Right lung (tissue), 5 donors: ENCODE data around the gene ACY1. TPM values are rescaled to one million over a fixed set of nuclear protein-coding genes. Genes with fewer than 3 reads are reported as not detected.
"Not testable (repeated sequence)": the region's sequence is repeated elsewhere in the genome, so short reads cannot be mapped to it uniquely, and the experiment has no call there.

Experiments
- DNase-seq, 2 donors: peaks; one replicate each; pipeline ENCODE4 v3.0.0-alpha.2; 2013
- polyA plus RNA-seq, 5 donors: library from polyadenylated mRNA; unstranded; fragments of 120-200 nt; gene quantifications; one replicate each; pipeline versions ENCODE4 v1.2.1 to v1.2.3, GENCODE V29; 2013; ENCODE audit warnings: inconsistent platforms in 1 of 5, low replicate concordance in 1 of 5; ENCODE audit not compliant: insufficient read length in 5 of 5, insufficient read depth in 1 of 5

ACY1 gene
- polyA plus RNA-seq, 5 donors: 28.7 to 43.1 (median 37.4) TPM

DNA sequence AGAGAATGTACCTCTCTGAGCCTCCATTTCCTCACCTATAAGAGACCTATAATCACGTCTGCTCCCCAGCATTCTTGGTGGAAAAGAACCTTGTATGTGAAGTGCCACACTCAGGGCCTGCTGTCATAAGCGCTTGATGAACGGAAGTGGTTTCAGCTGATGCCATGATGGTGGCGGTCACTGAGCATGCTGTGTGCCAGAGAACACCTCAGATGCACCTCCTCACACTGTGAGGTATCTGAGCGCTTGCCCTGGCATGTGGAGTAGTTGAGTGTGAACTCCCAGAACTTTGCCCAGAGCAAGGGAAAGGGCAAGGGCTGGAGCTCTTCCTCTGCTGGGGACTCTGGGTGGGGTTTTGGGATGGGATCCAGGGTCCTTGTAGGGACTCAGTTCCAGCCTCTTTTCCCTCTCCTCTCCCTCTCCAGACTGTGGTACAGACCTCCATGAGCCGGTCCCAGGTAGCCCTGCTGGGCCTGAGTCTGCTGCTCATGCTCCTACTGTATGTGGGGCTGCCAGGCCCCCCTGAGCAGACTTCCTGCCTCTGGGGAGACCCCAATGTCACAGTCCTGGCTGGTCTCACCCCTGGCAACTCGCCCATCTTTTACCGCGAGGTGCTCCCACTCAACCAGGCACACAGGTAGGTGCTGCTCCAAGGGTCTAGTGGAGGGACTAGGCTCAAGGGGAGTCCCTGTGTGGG, 5.7 kb upstream of the ACY1 start:
- DNase-seq: no peak

DNA sequence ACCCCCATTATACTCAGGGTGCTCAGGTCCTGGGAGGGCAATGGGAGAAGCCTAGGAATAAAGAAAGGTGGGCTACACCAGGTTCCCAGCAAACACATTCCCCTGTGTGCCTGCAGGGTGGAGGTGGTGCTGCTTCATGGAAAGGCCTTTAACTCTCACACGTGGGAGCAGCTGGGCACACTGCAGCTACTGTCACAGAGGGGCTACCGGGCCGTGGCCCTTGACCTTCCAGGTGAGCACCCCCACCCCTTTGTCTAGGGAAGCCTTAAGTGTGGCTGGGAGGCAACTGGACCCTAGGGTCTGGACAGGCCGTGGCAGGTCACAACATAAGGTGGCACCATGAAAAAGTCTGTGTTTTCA, 5.2 kb upstream of the ACY1 start:
- DNase-seq: no peak

DNA sequence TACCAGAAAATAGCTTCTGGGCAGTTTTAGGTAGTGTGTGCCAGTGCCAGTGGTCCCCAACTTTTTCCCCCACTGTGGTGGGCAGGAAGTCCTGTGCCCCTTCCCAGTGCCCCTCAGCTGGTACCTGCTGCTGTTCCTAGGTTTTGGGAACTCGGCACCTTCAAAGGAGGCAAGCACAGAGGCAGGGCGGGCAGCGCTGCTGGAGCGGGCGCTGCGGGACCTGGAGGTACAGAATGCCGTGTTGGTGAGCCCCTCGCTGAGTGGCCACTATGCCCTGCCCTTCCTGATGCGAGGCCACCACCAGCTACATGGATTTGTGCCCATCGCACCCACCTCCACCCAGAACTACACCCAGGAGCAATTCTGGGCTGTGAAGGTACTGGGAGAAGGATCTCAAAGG, 3.1 kb upstream of the ACY1 start:
- no peak for DNase-seq

DNA sequence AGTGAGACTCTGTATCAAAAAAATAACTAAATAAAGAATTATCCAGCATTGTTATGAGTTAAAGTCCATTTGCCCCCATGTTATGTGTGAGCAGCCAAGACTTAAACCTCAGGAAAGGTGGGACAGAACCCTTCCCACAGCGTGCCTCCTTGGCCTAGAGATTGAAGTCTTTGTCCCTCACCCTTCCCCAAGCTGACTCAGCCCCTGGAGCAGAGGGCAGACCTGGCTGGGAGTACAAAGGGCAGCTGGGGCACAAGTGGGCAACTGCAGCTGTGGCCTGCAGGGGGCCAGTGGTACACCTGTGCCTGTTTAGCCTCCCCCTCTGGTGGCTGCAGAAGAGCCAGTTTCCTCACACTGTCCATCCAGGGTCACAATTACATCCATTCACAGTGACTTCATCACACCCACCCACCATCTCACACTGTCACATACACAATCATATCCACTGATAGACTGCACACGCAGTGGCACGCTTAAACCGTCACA, 940 bp upstream of the ACY1 start:
- no peak for DNase-seq

DNA sequence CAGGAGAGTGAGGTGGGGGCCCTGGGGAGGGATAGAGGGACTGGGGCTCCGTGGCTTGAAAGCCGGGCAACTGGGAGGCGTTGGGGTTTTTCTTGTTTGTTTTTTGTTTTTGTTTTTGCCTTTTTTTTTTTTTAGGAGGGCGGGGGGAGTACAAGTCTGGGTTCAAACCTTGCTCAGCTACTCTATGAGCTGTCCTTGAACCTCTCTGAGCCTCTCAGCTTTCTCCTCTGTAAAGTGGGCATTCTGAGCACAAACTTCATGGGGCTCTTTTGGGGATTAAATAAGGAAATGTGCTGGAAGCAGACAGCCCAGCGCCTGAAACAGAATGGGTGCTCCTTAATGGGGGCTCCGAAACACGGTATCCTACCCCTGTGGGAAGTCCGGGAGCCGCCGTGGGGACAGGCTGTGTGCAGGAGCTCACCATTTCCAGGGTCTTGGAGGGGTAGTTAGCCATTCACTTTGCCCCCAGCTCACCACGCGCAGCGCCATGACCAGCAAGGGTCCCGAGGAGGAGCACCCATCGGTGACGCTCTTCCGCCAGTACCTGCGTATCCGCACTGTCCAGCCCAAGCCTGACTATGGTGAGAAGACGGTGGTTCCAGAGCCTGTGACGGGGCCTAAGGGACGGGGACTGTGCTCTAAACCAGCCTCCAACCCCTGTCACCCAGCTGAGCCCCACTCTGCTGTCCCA, 388 bp downstream of the ACY1 start:
- DNase-seq: no peak

DNA sequence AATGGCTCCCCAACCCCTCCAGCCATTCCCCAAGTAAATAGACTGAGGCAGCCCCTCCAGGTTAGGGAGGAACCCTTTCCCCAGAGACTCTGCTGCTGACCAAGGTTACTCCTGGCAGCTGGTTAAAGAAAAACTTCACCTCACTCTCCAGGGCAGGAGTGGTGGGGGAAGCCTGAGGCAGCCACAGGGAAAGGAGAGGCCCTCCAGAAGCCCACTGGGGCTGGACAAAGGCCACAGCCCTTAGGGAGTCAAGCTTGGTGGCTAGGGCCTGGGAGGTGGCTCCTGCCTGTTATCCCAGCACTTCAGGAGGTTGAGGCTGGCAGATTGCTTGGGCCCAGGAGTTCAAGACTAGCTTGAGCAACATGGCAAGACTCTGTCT, 923 bp downstream of the ACY1 start:
- no peak for DNase-seq

DNA sequence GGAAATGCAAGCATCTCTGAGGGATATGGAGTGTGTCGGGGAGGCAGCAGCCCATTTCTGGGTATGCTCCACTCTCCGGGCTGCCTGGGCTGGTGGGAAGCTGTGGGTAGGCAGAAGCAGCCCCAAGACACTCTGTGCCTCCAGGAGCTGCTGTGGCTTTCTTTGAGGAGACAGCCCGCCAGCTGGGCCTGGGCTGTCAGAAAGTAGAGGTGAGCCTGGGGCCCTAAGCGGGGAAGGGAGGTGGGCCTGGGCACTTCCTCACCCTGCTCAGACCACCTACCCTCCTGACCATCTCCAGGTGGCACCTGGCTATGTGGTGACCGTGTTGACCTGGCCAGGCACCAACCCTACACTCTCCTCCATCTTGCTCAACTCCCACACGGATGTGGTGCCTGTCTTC, 1.7 kb downstream of the ACY1 start:
- no peak for DNase-seq

DNA sequence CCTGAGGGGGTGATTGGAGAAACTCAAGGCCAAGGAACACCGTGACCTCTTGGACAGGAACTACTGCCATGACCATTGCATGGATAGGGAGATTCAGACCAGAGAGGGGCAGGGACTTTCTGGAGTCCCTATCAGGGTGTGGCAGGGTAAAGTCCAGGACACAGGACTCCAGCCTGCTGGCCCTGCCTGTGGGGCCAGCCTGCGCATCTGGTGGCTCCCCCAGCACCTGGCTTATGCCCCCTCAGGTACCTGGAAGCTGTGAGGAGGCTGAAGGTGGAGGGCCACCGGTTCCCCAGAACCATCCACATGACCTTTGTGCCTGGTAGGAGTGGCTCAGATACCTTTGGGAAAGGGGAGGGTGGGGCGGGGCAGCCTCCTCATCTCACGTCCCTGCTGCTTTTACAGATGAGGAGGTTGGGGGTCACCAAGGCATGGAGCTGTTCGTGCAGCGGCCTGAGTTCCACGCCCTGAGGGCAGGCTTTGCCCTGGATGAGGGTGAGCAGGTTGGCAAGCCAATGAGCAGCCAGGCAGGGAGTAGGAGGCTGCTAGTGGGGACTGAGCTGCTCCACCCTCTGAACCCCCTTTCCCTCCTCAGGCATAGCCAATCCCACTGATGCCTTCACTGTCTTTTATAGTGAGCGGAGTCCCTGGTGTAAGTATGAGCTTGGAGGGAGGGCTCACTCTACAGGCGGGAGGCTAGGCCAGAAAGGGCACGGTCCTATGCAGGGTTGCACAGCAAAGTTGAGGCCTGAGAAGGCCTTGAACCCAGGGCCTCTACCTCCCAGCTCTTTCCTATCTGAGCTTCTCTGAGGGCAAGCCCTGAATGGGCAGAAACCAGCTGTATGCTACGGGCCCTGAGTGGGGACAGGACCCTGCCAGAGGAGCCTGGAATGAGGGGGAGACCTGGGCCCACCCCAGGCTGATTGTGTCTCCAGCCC, 2.9 kb downstream of the ACY1 start:
- no peak for DNase-seq

DNA sequence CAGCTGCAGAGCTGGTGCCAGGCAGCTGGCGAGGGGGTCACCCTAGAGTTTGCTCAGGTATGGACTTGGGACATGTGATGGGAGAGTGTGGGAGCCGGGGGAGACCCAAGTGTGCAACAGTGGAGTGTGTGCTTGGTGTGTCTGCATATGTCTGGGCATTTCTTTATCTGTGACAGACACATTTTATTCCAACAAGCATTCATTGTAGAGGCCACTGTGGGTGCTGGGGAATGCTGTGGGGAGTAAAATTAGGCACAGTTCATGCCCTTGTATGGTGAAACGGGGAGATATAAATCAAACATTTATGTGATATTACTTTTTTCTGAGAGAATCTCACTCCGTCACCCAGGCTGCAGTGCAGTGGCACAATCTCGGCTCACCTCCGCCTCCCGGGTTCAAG, 4.2 kb downstream of the ACY1 start:
- DNase-seq: no peak

DNA sequence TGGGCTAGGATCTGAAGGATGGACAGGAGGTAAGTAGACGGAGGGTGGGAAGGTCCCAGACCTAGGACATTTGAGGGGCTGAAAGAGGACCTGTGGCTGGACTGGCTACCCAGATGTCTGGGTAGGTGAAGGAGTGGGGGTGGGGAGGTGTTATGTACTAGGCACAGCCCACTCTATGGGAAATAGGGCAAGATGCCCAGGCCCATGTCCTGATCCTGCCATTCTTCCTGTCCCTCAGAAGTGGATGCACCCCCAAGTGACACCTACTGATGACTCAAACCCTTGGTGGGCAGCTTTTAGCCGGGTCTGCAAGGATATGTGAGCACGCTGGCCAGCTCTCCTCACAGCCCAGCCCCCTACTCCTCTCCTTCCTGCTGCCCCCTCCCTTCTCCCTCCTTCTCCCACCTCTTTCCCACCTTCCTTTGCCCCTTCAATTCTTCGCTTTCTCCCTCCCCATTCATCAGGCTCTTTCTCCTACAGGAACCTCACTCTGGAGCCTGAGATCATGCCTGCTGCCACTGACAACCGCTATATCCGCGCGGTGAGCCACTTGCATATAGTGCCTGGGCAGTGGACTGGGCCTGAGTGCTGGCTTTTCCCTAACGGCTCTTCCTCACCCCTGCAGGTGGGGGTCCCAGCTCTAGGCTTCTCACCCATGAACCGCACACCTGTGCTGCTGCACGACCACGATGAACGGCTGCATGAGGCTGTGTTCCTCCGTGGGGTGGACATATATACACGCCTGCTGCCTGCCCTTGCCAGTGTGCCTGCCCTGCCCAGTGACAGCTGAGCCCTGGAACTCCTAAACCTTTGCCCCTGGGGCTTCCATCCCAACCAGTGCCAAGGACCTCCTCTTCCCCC, 5.2 kb downstream of the ACY1 start:
- DNase-seq: no peak

DNA sequence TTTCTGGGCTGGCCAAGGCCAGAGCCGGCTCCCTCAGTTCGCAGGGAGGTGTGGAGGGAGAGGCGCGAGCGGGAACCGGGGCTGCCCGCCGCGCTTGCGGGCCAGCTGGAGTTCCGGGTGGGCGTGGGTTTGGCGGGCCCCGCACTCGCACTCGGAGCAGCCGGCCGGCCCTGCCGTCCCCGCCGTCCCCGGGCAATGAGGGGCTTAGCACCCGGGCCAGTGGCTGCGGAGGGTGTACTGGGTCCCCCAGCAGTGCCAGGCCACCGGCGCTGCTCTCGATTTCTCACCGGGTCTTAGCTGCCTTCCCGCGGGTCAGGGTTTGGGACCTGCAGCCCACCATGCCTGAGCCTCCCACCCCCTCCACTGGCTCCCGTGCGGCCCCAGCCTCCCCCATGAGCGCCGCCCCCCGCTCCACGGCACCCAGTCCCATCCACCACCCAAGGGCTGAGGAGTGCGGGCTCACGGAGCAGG, 7.2 kb downstream of the ACY1 start:
- DNase-seq: not testable (repeated sequence)

DNA sequence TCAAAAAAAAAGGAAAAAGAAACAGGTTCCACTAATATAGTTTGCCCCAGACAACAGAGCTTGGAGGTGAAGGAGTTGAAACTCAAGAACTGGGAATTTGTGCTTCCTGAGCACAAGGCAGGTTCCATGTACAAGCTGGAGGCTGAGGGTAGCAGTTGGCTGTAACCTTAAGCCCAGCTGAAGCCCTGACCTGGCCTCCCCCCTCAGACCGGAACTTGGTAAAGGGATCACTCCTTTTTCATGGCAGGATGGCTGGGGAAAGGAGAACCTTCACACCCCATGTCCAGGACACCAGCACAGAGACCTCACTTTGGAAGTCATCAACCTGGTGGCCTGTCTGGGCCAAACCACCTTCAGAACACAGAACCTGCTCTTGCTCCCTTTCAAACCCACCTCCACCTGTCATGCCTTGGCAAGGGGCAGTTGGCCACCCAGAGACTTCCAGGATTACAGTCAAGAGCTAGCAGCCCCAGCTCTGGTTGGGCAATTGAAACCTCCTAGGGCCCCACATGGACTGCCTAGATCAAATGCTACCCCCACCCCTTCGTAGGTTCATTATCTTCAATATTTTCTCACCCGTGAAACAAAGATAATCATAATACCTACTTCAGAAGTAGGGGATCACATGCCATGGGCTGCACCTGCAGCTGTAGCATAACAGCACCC, 8.8 kb downstream of the ACY1 start:
- no peak for DNase-seq

DNA sequence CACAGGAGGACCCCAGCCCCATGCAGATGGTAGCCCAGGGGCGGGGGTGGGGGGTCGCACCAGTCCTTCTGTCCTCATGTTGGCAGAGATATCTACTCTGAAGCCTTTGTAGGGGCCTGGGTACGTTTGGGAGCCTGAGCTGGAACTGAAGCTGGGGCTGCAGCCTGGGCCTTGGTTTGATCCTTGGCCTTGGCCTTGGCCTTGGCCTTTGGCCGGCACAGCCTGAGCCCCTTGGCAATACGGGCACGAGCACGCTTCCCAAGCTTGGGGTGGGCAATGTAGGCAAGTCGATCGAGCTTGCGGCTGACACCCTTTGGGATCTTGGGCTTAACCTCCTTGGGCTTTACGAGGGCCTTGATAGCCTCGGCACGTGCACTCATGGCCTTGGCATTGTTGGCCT, 10.3 kb downstream of the ACY1 start:
- DNase-seq: not testable (repeated sequence)

DNA sequence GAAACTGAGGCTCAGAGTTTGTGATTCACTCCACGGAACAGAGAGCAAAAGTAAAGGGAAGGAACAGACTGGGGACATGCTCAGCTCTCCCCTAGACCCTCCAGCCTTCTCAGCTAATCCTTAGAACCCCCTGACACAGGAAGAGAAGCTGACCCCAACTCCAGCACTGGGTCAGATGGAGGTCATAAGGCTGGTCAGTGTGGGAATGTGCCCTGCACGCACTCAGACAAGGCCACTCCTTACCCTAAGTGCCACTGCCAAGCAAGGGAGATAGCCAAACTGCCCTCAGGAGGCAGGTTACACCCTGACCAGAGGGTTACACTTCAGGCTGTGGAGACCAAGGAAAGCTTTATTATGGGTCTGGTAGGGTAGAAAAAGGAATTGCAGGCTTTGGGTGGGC, 11.2 kb downstream of the ACY1 start:
- DNase-seq: no peak

DNA sequence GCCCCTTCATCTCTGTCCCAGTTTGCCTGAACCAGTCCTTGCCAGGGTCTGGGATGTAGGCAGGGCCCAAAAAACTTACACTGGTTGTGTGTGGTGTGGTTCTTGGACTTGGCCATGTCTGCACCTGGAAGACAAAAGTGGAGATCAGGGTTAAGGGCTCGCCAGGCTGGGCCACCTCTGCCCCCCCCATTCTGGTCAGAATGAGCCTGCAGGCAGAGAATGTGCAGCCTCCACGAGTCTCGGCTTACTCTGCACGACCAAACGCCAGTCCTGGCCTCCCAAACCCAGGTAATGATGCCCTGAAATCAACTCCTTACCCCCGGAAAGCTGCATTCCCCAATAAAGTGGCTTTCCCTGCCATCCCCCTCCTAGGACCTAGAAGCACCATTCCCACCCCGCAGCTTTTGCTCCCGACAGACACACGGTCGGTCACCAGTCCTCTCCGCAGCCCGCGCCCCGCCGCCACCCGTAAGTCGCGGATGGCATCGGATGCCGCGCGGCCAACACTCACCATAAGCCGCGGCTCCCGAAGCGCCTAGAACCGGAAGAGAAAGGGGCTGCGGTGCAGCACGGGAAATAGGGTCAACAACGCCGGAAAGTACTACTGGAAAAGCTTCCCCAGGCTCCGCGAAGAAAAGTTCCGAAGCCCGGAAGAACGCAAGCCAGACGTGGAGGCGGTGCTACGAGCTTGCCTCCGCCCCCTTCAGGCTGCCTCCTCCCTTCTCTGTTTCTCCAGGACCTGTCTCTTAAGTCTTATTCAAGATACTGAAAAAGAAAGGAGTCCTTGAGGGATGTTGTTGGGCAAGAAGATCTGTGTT, 12.2 kb downstream of the ACY1 start, which contains the start of gene RPL29:
TSS of gene RPL29 (minus strand) at position 550 of the 818 bp plus-strand sequence. CDS start at position 116, 434 bp downstream.
- peak; percentile 91 to 94 for DNase-seq

DNA sequence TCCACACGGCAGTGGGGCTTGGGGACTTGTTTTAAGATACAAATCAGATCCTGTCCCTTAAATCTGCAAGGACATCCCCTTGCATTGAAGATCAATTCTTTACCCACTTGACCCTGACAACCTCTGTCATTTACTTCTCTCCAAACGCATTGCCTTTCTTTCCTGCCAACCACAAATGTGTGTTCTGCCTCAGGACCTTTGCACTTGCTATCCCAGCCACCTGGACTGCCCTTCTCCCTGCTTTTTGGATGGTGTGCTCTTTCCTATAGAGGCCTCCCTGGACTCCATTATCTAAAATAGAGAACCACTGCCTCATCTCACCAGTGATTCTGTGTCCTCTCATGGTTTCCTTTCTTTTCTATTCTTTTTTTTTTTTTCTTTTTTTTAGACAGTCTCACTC, 13.8 kb downstream of the ACY1 start:
- no peak for DNase-seq

DNA sequence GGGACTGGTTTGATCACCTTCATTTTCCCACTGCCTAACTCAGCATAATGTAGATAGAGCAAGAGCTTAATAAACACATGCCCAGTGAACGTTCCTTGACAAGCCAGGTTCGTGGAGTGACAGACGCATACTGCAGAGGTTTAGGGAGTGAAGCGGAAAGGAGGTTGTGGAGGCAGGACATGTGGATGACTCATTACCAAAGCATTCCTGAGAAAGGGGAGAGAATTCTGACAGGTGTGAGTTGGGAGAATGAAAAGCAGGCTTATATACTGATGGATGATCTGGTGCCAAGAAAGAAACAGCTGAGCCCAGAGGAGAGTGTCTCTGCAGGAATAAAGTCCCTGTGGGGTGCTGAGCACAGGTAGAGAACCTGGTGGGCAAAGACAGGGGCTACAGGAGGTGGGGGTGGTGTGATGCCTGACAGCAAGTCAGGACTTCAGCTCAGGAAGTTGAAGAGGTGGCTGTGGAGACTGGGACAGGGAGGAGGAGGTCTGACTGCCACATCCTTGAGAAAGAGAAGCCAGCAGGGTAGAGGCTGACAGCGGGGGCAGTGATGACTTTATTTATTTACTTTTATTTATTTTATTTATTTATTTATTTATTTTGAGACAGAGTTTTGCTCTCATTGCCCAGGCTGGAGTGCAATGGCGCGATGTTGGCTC, 14.7 kb downstream of the ACY1 start:
- no peak for DNase-seq

DNA sequence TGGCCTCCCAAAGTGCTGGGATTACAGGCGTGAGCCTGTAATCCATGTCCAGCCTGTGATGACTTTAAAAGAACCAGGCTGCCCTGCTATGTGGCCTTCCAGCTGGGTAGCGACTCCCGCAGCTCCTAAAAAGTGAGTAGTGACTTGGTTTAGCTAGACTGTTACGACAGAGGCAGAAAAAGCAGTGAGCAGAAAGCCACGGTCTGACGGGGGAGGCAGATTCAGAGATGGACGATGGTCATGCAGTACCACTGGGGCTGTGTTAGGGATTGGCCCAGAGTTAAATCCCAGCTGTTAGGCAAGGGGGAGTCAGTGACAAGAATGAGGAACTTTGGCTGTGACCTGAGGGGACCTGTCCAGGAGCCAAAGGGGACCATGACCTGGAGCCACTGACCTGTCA, 15.4 kb downstream of the ACY1 start:
- DNase-seq: no peak

DNA sequence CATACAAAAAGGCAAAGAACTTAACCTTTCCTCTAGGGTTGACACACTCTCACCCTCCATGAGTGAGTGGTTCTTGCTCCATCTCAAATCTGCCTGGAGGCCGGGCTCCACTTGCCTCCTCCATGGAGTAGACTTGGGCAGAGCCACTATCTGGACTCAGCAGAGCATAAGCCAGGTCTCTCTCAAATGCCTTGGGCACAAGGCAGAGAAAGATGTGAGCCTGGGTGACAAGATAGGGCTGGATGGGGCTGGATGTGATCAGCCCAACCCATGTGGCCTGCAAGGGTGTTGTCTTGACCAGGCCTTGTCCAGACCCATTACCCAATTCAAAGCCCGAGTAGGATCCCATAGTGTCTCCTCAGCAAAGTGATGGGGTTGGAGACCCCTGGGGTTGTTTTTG, 16.5 kb downstream of the ACY1 start:
- no peak for DNase-seq
